Keratinocyte (primary cell): ENCODE measurements around the gene DNAJC13. TPM values are rescaled to one million over a fixed set of nuclear protein-coding genes. Genes with fewer than 3 reads are reported as not detected.

Experiments used
- DNase-seq: peaks from one replicate; pipeline ENCODE4 v3.0.0-alpha.2; 2011; ENCODE audit warnings: low read depth, missing footprints, low spot score
- FAIRE-seq: peaks from 2 replicates; lab custom pipeline; 2011; peaks lifted over from hg19 to GRCh38; lab: Jason Lieb, UNC
- H2AFZ ChIP-seq: 2 replicates; pipeline ENCODE4 v1.6.0; 2012; ENCODE audit warnings: low read length, control low read depth, inconsistent platforms; ENCODE audit not compliant: control insufficient read depth
- H3K27ac ChIP-seq: 2 replicates; pipeline ENCODE4 v1.5.1; 2011; ENCODE audit warnings: low read length; ENCODE audit not compliant: control insufficient read depth, insufficient read depth
- H3K27me3 ChIP-seq: 3 replicates; pipeline ENCODE4 v1.6.0; 2011; ENCODE audit warnings: low read length; ENCODE audit not compliant: control insufficient read depth, insufficient read depth; ENCODE audit errors: extremely low read depth
- H3K36me3 ChIP-seq, 2 experiments: 2 replicates in 1 of 2; 3 replicates in 1 of 2; pipeline ENCODE4 v1.5.1; 2011; ENCODE audit warnings: low read length in 2 of 2, mild to moderate bottlenecking in 1 of 2; ENCODE audit not compliant: control insufficient read depth in 2 of 2, insufficient read depth in 2 of 2; ENCODE audit errors: extremely low read depth in 1 of 2
- H3K4me1 ChIP-seq: 3 replicates; pipeline ENCODE4 v1.5.1; 2011; ENCODE audit warnings: low read length; ENCODE audit not compliant: control insufficient read depth, insufficient read depth; ENCODE audit errors: extremely low read depth
- H3K4me2 ChIP-seq: 3 replicates; pipeline ENCODE4 v1.6.0; 2011; ENCODE audit warnings: low read depth, low read length; ENCODE audit not compliant: control insufficient read depth, insufficient read depth; ENCODE audit errors: extremely low read depth
- H3K4me3 ChIP-seq, 3 experiments: fragments of 200-600 bp in 1 of 3; sonication (generic) in 1 of 3; 2 replicates in 2 of 3; 3 replicates in 1 of 3; pipeline ENCODE4 v1.5.1; 2011 to 2016; ENCODE audit warnings: low read length in 3 of 3, mild to moderate bottlenecking in 3 of 3, control low read depth in 2 of 3, inconsistent platforms in 1 of 3, low read depth in 1 of 3, mixed read lengths in 1 of 3, mixed run types in 1 of 3, moderate library complexity in 1 of 3; ENCODE audit not compliant: control insufficient read depth in 2 of 3, insufficient read depth in 2 of 3; ENCODE audit errors: extremely low read depth in 1 of 3
- H3K79me2 ChIP-seq: 2 replicates; pipeline ENCODE4 v1.6.0; 2012; ENCODE audit warnings: low read length; ENCODE audit not compliant: control insufficient read depth, insufficient read depth
- H3K9ac ChIP-seq: 3 replicates; pipeline ENCODE4 v1.6.0; 2011; ENCODE audit warnings: low read length; ENCODE audit not compliant: control insufficient read depth, insufficient read depth; ENCODE audit errors: extremely low read depth
- H3K9me1 ChIP-seq: 3 replicates; pipeline ENCODE4 v1.6.0; 2011; ENCODE audit warnings: low read length; ENCODE audit not compliant: control insufficient read depth, insufficient read depth; ENCODE audit errors: extremely low read depth
- H3K9me3 ChIP-seq: 2 replicates; pipeline ENCODE4 v1.5.1; 2012; ENCODE audit warnings: low read depth, low read length; ENCODE audit not compliant: control insufficient read depth
- H4K20me1 ChIP-seq: 3 replicates; pipeline ENCODE4 v1.6.0; 2011; ENCODE audit warnings: low read length; ENCODE audit not compliant: control insufficient read depth, insufficient read depth; ENCODE audit errors: extremely low read depth
- CTCF ChIP-seq, 3 experiments: IDR thresholded peaks in 1 of 3; conservative IDR thresholded peaks in 1 of 3; optimal IDR thresholded peaks in 1 of 3; 2 replicates in 2 of 3; 3 replicates in 1 of 3; pipeline versions ENCODE3 to v1.5.1; 2011; ENCODE audit warnings: low read length in 3 of 3, mild to moderate bottlenecking in 3 of 3, moderate library complexity in 2 of 3, control low read depth in 1 of 3, inconsistent platforms in 1 of 3; ENCODE audit not compliant: insufficient read depth in 2 of 3; ENCODE audit errors: extremely low read depth in 1 of 3
- EZH2 ChIP-seq: IDR thresholded peaks from one replicate; pipeline ENCODE4 v1.6.1; 2012; ENCODE audit warnings: inconsistent platforms, mild to moderate bottlenecking, low read length, moderate library complexity
- dilution Hi-C: fragments of 300-500 bp; cut with MboI; formaldehyde crosslinking; loops from one replicate; pipeline ENCODE4 v1.7.0; 2020; ENCODE audit warnings: low sequenced_read_pairs; ENCODE audit not compliant: extremely low pct_ligation_motif_present
- polyA plus RNA-seq, 5 experiments: library from polyadenylated mRNA; depleted of rRNA in 3 of 5; stranded (reverse) in 3 of 5; stranded (forward) in 1 of 5; unstranded in 1 of 5; fragments of >200 nt; gene quantifications; 1 replicate in 1 of 5; 2 replicates in 3 of 5; 3 replicates in 1 of 5; pipeline versions ENCODE4 v1.2.1 to v1.2.3, GENCODE V29; 2011 to 2012; ENCODE audit warnings: missing spikeins in 2 of 5, low read depth in 1 of 5, low replicate concordance in 1 of 5

DNAJC13 gene
- polyA plus RNA-seq, 1 donor (not counting 4 experiments of a cell fraction or from before 2014, with no cell fraction given), result 24.3 TPM

DNA sequence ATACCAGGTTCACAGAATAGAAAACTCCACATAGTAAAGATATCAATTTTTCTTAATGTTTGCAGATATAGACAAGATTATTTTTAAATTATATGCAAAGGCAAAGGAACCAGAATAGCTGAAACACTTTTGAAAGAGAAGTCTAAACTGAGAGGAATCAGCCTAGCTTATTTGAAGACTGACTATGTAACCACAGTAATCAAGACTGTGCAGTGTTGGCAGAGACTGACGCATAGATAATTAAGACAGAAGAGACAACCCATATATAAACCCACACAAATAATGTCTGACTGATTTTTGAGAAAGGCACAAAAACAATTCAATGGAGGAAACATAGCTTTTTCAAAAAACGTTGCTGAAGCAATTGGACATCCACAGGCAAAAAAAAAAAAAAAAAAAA lies 151.1 kb downstream of the DNAJC13 start:
- dilution Hi-C loops, result no loop called here
- TF ChIP-seq EZH2 (no peak), CTCF (optimal IDR thresholded peaks at IDR 0.05 in 1 of 3, IDR thresholded peaks at IDR 0.05 in 1 of 3, conservative IDR thresholded peaks at IDR 0.05 in 1 of 3; ENCODE audit: extremely low read depth in 1 of 3, insufficient read depth in 2 of 3, low read length in 3 of 3) (no peak)
- Histone ChIP-seq H3K9ac (no peak overlapping the region), H4K20me1 (no peaks in the 10 kb centered on the region), H3K4me2 (no peak overlapping the region), H3K4me1 (no peaks in the 10 kb centered on the region), H3K27ac (no peak overlapping the region), H2AFZ (no peak overlapping the region), H3K9me3 (no peaks in the 10 kb centered on the region), H3K27me3 (no peaks in the 10 kb centered on the region), H3K79me2 (no peaks in the 10 kb centered on the region), H3K4me3 (no peak overlapping the region), H3K9me1 (no peaks in the 10 kb centered on the region), H3K36me3 (no peaks in the 10 kb centered on the region)
- DNase-seq (no peak), FAIRE-seq (no peak)

- Histone ChIP-seq H3K36me3 (no peaks in the 10 kb centered on the region), H3K27ac (no peak overlapping the region), H3K9ac (no peak overlapping the region), H2AFZ (no peak overlapping the region), H3K4me1 (no peaks in the 10 kb centered on the region), H3K9me1 (no peaks in the 10 kb centered on the region), H3K4me2 (no peak overlapping the region), H3K4me3 (no peak overlapping the region), H3K9me3 (no peaks in the 10 kb centered on the region), H3K79me2 (no peaks in the 10 kb centered on the region), H3K27me3 (no peaks in the 10 kb centered on the region), H4K20me1 (no peaks in the 10 kb centered on the region)
- DNase-seq, result no peak
- FAIRE-seq, result peak; percentile 34
- TF ChIP-seq EZH2, result no peak
- TF ChIP-seq CTCF (optimal IDR thresholded peaks at IDR 0.05 in 1 of 3, IDR thresholded peaks at IDR 0.05 in 1 of 3, conservative IDR thresholded peaks at IDR 0.05 in 1 of 3; ENCODE audit: extremely low read depth in 1 of 3, insufficient read depth in 2 of 3, low read length in 3 of 3), result no peak
- dilution Hi-C loops, result no loop called here
Measured at GRCh38 chr3:132569153-132569552, 151.9 kb downstream of the DNAJC13 start.
